ENCODE measurements around the gene WDR37. TPM values are rescaled to one million over a fixed set of nuclear protein-coding genes. Genes with fewer than 3 reads are reported as not detected.

The WDR37 gene
- 35.9 and 54.0 TPM in 2 replicates for total RNA-seq (2011; cell fraction: chromatin; rRNA removed; ENCODE audit: low replicate concordance)
- total RNA-seq (2011; cell fraction: nucleolus; rRNA removed) = 20.7 and 22.1 TPM in 2 replicates
- total RNA-seq (2011; cell fraction: nucleoplasm; rRNA removed) = 24.8 and 29.8 TPM in 2 replicates
- total RNA-seq (2014; rRNA removed) (6.7 and 7.8 TPM in 2 replicates), total RNA-seq (2014; rRNA removed; fragmentation: Illumina TruSeq; extraction: Trizol) (5.6 and 5.9 TPM in 2 replicates), total RNA-seq (2015; rRNA removed; fragmentation: Illumina TruSeq; extraction: Trizol) (7.2 and 7.5 TPM in 2 replicates), total RNA-seq (2021) (10.0 and 11.1 TPM in 2 replicates), polyA plus RNA-seq (2011; rRNA removed) (11.6 and 15.6 TPM in 2 replicates), polyA plus RNA-seq (2014; fragmentation: Illumina TruSeq; extraction: Trizol) (6.7 and 6.9 TPM in 2 replicates), polyA plus RNA-seq (2014; fragmentation: Nextera tagmentation; extraction: Ambion mirVana) (1 to 10 TPM; 2.3 TPM), polyA plus RNA-seq (2014; rRNA removed) (5.5 and 7.1 TPM in 2 replicates), polyA minus RNA-seq (2011; rRNA and poly(A)+ RNA removed) (20.9 and 21.6 TPM in 2 replicates), Bru-seq, nascent RNA (percentile 71 among the genes with signal in this experiment), BruChase-seq, experiment 1, labeled RNA remaining after a 2-hour chase (percentile 76 among the genes with signal in this experiment), BruChase-seq, experiment 2, labeled RNA remaining after a 6-hour chase (percentile 78 among the genes with signal in this experiment)
- polyA plus RNA-seq (2011; cell fraction: cytosol; rRNA removed) = 11.0 and 14.5 TPM in 2 replicates
- polyA plus RNA-seq (2011; cell fraction: nucleus; rRNA removed) = 34.2 and 36.8 TPM in 2 replicates
- polyA plus RNA-seq (2012) = 7.4 and 8.7 TPM in 2 replicates
- polyA minus RNA-seq (2011; cell fraction: cytosol; rRNA and poly(A)+ RNA removed) = 10.9 and 15.2 TPM in 2 replicates
- 12.8 and 19.8 TPM in 2 replicates for polyA minus RNA-seq (2011; cell fraction: nucleus; rRNA and poly(A)+ RNA removed)
- long read RNA-seq, experiment 1, full-length matches to known transcripts = 2 of 38 reads
- long read RNA-seq, experiment 1, partial matches to known transcripts = 13 of 38 reads
- long read RNA-seq, experiment 1, other reads (novel, unspliced or antisense) = 23 of 38 reads
- long read RNA-seq, experiment 2, partial matches to known transcripts = 0 of 11 reads
- long read RNA-seq, experiment 2, other reads (novel, unspliced or antisense) = 11 of 11 reads
- long read RNA-seq, experiment 3, partial matches to known transcripts = 0 of 4 reads
- long read RNA-seq, experiment 3, other reads (novel, unspliced or antisense) = 4 of 4 reads

GRCh38 chr10:1056326-1057105 is at the start of gene WDR37:
WDR37 (plus strand) TSS chr10:1056385; CDS start chr10:1072156, 15,771 bp downstream.
- H3K4me2 ChIP-seq (ENCODE audit: insufficient read depth, low read length) = peak within 1 kb of the TSS; percentile 82
- WGBS (ENCODE audit: insufficient coverage, low coverage, missing lambda C conversion rate) = under 1% methylated on average over 62 of the region's 87 CpGs
- 0 out of 2 replicates have a peak, but pooled peaks cover under 1% of the 10 kb centered on the region for H4K20me1 ChIP-seq (replicated peaks; ENCODE audit: control insufficient read depth, insufficient read depth, low read length)
- H2AFZ ChIP-seq (ENCODE audit: low read depth, low read length) = peak within 1 kb of the TSS; percentile 90
- FAIRE-seq (peak; percentile 75), ATAC-seq (peak; percentile 96), DNase-seq (ENCODE audit: extremely low read depth in 1 of 4, low spot score in 3 of 4) (peak; percentile 89 to 94 (median 92))
- peaks cover 12 to 15% of the 10 kb centered on the region in 2 experiments; a peak in 4 of 5 replicates for H3K4me1 ChIP-seq (replicated peaks in 1 of 2; ENCODE audit: control insufficient read depth in 2 of 2, insufficient read depth in 2 of 2, low read length in 2 of 2)
- H3K27ac ChIP-seq (ENCODE audit: extremely low read depth, low read depth, low read length) = peak within 1 kb of the TSS; percentile 97
- H3K9ac ChIP-seq (ENCODE audit: insufficient read depth in 1 of 2, low read depth in 2 of 2, low read length in 2 of 2) = peak within 1 kb of the TSS; percentile 86 to 90
- ChIA-PET CTCF (ENCODE audit: low intra/inter-chr PET ratio) (no interaction called here), POLR2A (interaction anchor here (0.7 to 1.5 kb wide), 5 partner anchors 14 to 100 kb away, joined by 3 to 6 read pairs (median 3); no protein-coding TSS in a partner anchor)
- peaks cover 46% of the 10 kb centered on the region for H3K36me3 ChIP-seq (ENCODE audit: control insufficient read depth, insufficient read depth, low read length)
- intact Hi-C loops (cut with micrococcal nuclease) (loop anchor here (10.0 kb wide), 1 partner anchor 122 kb away; the partner anchor contains the start of gene LARP4B), in situ Hi-C loops (cut with MboI) (no loop called here)
- peak within 1 kb of the TSS; percentile 94 for H3K4me3 ChIP-seq
- no TSS peak for BruUV-seq (replicated peaks)
- no peaks in the 10 kb centered on the region for H3K9me3 ChIP-seq (replicated peaks; ENCODE audit: control insufficient read depth, insufficient read depth, low read depth, low read length)
- peaks cover 85% of the 10 kb centered on the region for H3K79me2 ChIP-seq (ENCODE audit: control insufficient read depth, insufficient read depth, low read length)
- no peaks in the 10 kb centered on the region for H3K9me1 ChIP-seq (ENCODE audit: control insufficient read depth, insufficient read depth, low read length)
- no peaks in the 10 kb centered on the region for H3K27me3 ChIP-seq (ENCODE audit: control insufficient read depth in 2 of 2, insufficient read depth in 2 of 2, low read length in 2 of 2)
- TF ChIP-seq IRF9 (tag; IDR thresholded peaks at IDR 0.05) = no peak
- TF ChIP-seq NR0B1 (IDR thresholded peaks at IDR 0.05; ENCODE audit: partially characterized antibody) = no peak
- TF ChIP-seq TBL1XR1 (IDR thresholded peaks at IDR 0.05; ENCODE audit: low read length in 2 of 2) = no peak
- TF ChIP-seq ZNF511 (CRISPR knock-in tag; IDR thresholded peaks at IDR 0.05) = no peak
- TF ChIP-seq SMARCA5 (IDR thresholded peaks at IDR 0.05) = no peak
- TF ChIP-seq NONO (IDR thresholded peaks at IDR 0.05; ENCODE audit: low read depth in 2 of 2, low read length in 1 of 2) = peak; percentile 78 to 84
- TF ChIP-seq ZNF699 (CRISPR knock-in tag; IDR thresholded peaks at IDR 0.05; ENCODE audit: insufficient replicate concordance) = no peak
- TF ChIP-seq ARNT (IDR thresholded peaks at IDR 0.05) = no peak
- no peak for TF ChIP-seq SREBF2 (CRISPR knock-in tag; IDR thresholded peaks at IDR 0.05)
- TF ChIP-seq ZNF384 (IDR thresholded peaks at IDR 0.05; ENCODE audit: low read depth, low read length) = no peak

Data from K562 (cell line).